ENCODE results near the gene TCF25. TPM values are rescaled to one million over a fixed set of nuclear protein-coding genes. Genes with fewer than 3 reads are reported as not detected.

TCF25 gene
- total RNA-seq, 2 donors from 2014 or later = 166 to 247 TPM

- TF ChIP-seq, protein P1, sequence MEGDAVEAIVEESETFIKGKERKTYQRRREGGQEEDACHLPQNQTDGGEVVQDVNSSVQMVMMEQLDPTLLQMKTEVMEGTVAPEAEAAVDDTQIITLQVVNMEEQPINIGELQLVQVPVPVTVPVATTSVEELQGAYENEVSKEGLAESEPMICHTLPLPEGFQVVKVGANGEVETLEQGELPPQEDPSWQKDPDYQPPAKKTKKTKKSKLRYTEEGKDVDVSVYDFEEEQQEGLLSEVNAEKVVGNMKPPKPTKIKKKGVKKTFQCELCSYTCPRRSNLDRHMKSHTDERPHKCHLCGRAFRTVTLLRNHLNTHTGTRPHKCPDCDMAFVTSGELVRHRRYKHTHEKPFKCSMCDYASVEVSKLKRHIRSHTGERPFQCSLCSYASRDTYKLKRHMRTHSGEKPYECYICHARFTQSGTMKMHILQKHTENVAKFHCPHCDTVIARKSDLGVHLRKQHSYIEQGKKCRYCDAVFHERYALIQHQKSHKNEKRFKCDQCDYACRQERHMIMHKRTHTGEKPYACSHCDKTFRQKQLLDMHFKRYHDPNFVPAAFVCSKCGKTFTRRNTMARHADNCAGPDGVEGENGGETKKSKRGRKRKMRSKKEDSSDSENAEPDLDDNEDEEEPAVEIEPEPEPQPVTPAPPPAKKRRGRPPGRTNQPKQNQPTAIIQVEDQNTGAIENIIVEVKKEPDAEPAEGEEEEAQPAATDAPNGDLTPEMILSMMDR (IDR thresholded peaks at IDR 0.05) = no peak
- Histone ChIP-seq H3K4me1 (ENCODE audit: control insufficient read depth in 1 of 2, low read depth in 2 of 2) (peaks cover 6 to 19% of the 10 kb centered on the region in 2 donors), H3K9me3 (no peaks in the 10 kb centered on the region), H3K27me3 (replicated peaks; ENCODE audit: insufficient read depth) (no peaks in the 10 kb centered on the region), H3K4me3 (no peak overlapping the region), H3K36me3 (no peaks in the 10 kb centered on the region), H3K27ac (no peak overlapping the region)
- no peak for DNase-seq (ENCODE audit: low spot score)
- ATAC-seq (ENCODE audit: insufficient number of reproducible peaks, low FRiP score, low read depth) = no peak
Observed at GRCh38 chr16:89946515-89946914, 73.1 kb downstream of the TCF25 start.

DNA sequence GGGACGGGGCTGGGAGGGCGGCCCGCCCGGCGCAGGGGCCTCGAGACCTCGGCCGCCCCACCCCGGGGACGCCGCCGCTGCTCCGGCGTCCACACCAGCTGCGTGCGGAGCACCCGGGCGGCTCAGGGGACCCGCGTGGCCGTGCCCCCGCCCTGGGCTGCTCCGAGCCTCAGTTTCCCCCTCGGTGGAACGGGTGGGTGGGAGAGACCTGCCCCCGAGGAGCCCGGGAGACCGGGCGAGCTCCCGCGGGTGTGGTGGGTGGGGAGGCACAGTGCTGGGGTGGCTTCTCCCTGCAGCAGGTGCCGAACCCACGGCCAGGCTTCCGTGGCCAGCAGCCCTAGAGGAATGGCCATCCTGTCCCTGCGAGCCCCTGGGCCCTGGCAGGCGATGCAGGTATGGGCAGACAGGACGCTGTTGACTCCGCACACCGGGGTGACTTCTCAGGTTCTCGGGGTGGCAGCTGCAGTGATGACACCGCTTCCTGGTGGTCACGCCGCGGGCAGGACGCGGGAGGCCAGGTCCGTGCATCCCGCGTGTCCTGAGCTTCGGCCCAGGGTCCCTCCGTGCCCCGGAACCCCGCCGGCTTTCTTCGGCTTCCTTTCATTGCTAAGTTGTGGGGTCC, 75.8 kb downstream of the TCF25 start:
- Histone ChIP-seq H3K4me3 (peak overlapping the region; percentile 77), H3K27me3 (replicated peaks; ENCODE audit: insufficient read depth) (no peaks in the 10 kb centered on the region), H3K4me1 (ENCODE audit: control insufficient read depth in 1 of 2, low read depth in 2 of 2) (peaks cover 6 to 19% of the 10 kb centered on the region in 2 donors), H3K9me3 (no peaks in the 10 kb centered on the region), H3K36me3 (no peaks in the 10 kb centered on the region), H3K27ac (no peak overlapping the region)
- DNase-seq (ENCODE audit: low spot score) (no peak), ATAC-seq (ENCODE audit: insufficient number of reproducible peaks, low FRiP score, low read depth) (no peak)
- TF ChIP-seq, protein P1 (IDR thresholded peaks at IDR 0.05) = no peak

GRCh38 chr16:89949756-89950155, 76.4 kb downstream of the TCF25 start:
- DNase-seq (ENCODE audit: low spot score) (no peak), ATAC-seq (ENCODE audit: insufficient number of reproducible peaks, low FRiP score, low read depth) (no peak)
- H3K27me3 ChIP-seq (replicated peaks; ENCODE audit: insufficient read depth) = no peaks in the 10 kb centered on the region
- H3K4me1 ChIP-seq (ENCODE audit: control insufficient read depth in 1 of 2, low read depth in 2 of 2) = peaks cover 6 to 19% of the 10 kb centered on the region in 2 donors
- H3K4me3 ChIP-seq = peak overlapping the region; percentile 77
- no peaks in the 10 kb centered on the region for H3K36me3 ChIP-seq
- H3K27ac ChIP-seq = no peak overlapping the region
- no peaks in the 10 kb centered on the region for H3K9me3 ChIP-seq
- TF ChIP-seq, protein P1 (IDR thresholded peaks at IDR 0.05) = no peak

GRCh38 chr16:89951509-89951908, 78.1 kb downstream of the TCF25 start:
- no peaks in the 10 kb centered on the region for H3K27me3 ChIP-seq (replicated peaks; ENCODE audit: insufficient read depth)
- no peak overlapping the region for H3K4me3 ChIP-seq
- no peak for ATAC-seq (ENCODE audit: insufficient number of reproducible peaks, low FRiP score, low read depth)
- TF ChIP-seq, protein P1 (IDR thresholded peaks at IDR 0.05) = no peak
- H3K9me3 ChIP-seq = no peaks in the 10 kb centered on the region
- DNase-seq (ENCODE audit: low spot score) = no peak
- H3K36me3 ChIP-seq = peaks cover 7% of the 10 kb centered on the region
- peaks cover 6 to 19% of the 10 kb centered on the region in 2 donors for H3K4me1 ChIP-seq (ENCODE audit: control insufficient read depth in 1 of 2, low read depth in 2 of 2)
- no peak overlapping the region for H3K27ac ChIP-seq

- peaks cover 6 to 19% of the 10 kb centered on the region in 2 donors for H3K4me1 ChIP-seq (ENCODE audit: control insufficient read depth in 1 of 2, low read depth in 2 of 2)
- DNase-seq (ENCODE audit: low spot score) = no peak
- H3K27ac ChIP-seq = no peak overlapping the region
Observed at GRCh38 chr16:89952049-89952448, 78.7 kb downstream of the TCF25 start.

More at GRCh38 chr16:89952049-89952448, 78.7 kb downstream of the TCF25 start:
- TF ChIP-seq, protein P1 (IDR thresholded peaks at IDR 0.05) = no peak
- Histone ChIP-seq H3K9me3 (no peaks in the 10 kb centered on the region), H3K27me3 (replicated peaks; ENCODE audit: insufficient read depth) (no peaks in the 10 kb centered on the region), H3K36me3 (peaks cover 11% of the 10 kb centered on the region), H3K4me3 (no peak overlapping the region)
- no peak for ATAC-seq (ENCODE audit: insufficient number of reproducible peaks, low FRiP score, low read depth)

Measured in thoracic aorta (tissue), 2 donors.